Measurements from ENCODE around the gene VPS13C.

DNA sequence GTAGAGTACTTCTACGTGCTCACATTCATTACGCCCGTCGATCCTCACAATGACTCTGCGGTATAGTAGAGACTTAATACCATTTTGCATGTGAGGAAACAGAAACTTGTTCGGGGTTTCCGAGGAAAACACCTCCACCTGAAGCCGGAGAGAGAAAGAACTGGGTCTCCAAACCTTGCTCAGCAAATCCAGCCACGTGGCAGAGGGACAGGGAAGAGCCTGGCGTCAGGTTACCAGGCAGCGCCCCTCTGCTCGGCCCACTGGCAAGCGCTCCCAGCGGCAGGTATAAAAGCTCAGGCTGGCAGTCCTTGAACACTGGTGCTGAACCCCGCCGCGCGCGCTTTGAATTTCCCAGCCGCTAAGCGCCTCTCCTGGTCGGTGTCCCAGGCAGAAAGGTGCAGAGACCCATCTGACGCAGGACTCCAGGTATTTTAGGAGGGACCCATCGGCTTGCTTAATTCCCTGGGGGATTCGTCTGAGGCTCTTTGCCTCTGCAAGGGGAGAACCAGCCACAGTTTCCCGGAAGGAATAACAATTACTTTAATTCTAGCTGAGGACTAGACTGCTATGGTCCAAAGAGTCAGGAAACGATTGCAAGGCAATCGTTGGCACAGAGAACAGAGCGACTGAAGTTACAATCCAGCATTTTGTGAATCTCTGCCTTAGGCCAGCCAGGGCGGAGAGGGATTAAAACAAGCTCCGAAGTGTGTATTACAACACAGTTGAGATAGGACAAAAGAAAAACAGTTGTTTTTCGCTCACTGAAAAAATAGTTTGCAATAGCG, 6.6 kb upstream of the VPS13C start, which contains the start of gene C2CD4A:
- TF ChIP-seq, protein P1, sequence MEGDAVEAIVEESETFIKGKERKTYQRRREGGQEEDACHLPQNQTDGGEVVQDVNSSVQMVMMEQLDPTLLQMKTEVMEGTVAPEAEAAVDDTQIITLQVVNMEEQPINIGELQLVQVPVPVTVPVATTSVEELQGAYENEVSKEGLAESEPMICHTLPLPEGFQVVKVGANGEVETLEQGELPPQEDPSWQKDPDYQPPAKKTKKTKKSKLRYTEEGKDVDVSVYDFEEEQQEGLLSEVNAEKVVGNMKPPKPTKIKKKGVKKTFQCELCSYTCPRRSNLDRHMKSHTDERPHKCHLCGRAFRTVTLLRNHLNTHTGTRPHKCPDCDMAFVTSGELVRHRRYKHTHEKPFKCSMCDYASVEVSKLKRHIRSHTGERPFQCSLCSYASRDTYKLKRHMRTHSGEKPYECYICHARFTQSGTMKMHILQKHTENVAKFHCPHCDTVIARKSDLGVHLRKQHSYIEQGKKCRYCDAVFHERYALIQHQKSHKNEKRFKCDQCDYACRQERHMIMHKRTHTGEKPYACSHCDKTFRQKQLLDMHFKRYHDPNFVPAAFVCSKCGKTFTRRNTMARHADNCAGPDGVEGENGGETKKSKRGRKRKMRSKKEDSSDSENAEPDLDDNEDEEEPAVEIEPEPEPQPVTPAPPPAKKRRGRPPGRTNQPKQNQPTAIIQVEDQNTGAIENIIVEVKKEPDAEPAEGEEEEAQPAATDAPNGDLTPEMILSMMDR (IDR thresholded peaks at IDR 0.05) = no peak
- no peak for TF ChIP-seq EZH2 (IDR thresholded peaks at IDR 0.05; ENCODE audit: borderline replicate concordance, insufficient read depth, low read depth, low read length, poor library complexity, severe bottlenecking)
